Suprapubic skin (tissue), 4 donors: ENCODE results near the gene CGNL1. TPM values are rescaled to one million over a fixed set of nuclear protein-coding genes. Genes with fewer than 3 reads are reported as not detected.
A peak's percentile ranks its signal among the peaks of the same experiment; 100 is the strongest.

Source experiments
- DNase-seq, 2 donors: peaks; one replicate each; pipeline ENCODE4 v3.0.0-alpha.2; 2019; ENCODE audit warnings: low spot score in 2 of 2
- H3K27ac ChIP-seq: fragments of 200-600 bp; sonication (generic); one replicate; pipeline ENCODE4 v1.5.1; 2019
- H3K27me3 ChIP-seq: fragments of 200-600 bp; sonication (generic); one replicate; pipeline ENCODE4 v1.5.1; 2019
- H3K36me3 ChIP-seq: fragments of 200-600 bp; sonication (generic); one replicate; pipeline ENCODE4 v1.5.1; 2019
- H3K4me1 ChIP-seq: fragments of 200-600 bp; sonication (generic); one replicate; pipeline ENCODE4 v1.5.1; 2019
- H3K4me3 ChIP-seq: fragments of 200-600 bp; sonication (generic); one replicate; pipeline ENCODE4 v1.5.1; 2019; ENCODE audit warnings: mild to moderate bottlenecking
- H3K9me3 ChIP-seq: fragments of 200-600 bp; sonication (generic); one replicate; pipeline ENCODE4 v1.5.1; 2019
- CTCF ChIP-seq, 2 donors: fragments of 200-600 bp in 1 of 2; fragments of 450-650 bp in 1 of 2; sonication (generic) in 1 of 2; IDR thresholded peaks; one replicate each; pipeline ENCODE4 v1.5.1; 2016 to 2019; ENCODE audit warnings: antibody characterized with exemption in 2 of 2, mild to moderate bottlenecking in 1 of 2, moderate library complexity in 1 of 2
- EP300 ChIP-seq: sonication (generic); formaldehyde crosslinking; IDR thresholded peaks from one replicate; pipeline ENCODE4 v1.6.1; 2017; ENCODE audit warnings: antibody characterized with exemption
- POLR2A ChIP-seq, 2 donors: fragments of 450-650 bp; IDR thresholded peaks; one replicate each; pipeline ENCODE4 v1.6.1; 2017; ENCODE audit warnings: antibody characterized with exemption in 2 of 2, mild to moderate bottlenecking in 2 of 2, moderate library complexity in 2 of 2
- POLR2AphosphoS5 ChIP-seq, 3 donors: sonication (generic); formaldehyde crosslinking; IDR thresholded peaks; one replicate each; pipeline ENCODE4 v1.6.1; 2017; ENCODE audit warnings: antibody characterized with exemption in 3 of 3
- WGBS: methylation state at CpG from one replicate; pipeline ENCODE4 v1.1.5; 2018; 5-methylcytosine and 5-hydroxymethylcytosine counted together
- total RNA-seq, 4 donors: library from RNA; depleted of rRNA; stranded (reverse); fragments of >200 nt; gene quantifications; one replicate each; pipeline ENCODE4 v1.1.0, GENCODE V29; 2016

CGNL1 gene
- total RNA-seq, 4 donors from 2014 or later: 7.1 to 27.0 (median 14.2) TPM

- no peak overlapping the region for H3K4me3 ChIP-seq
- H3K4me1 ChIP-seq: peaks cover 27% of the 10 kb centered on the region
- TF ChIP-seq CTCF (IDR thresholded peaks at IDR 0.05) (no peak), EP300 (no peak), POLR2AphosphoS5 (IDR thresholded peaks at IDR 0.05) (no peak), POLR2A (IDR thresholded peaks at IDR 0.05) (no peak)
- DNase-seq: no peak
- WGBS: 37% methylated on average over 4 of the region's 4 CpGs
- H3K27me3 ChIP-seq: no peaks in the 10 kb centered on the region
- no peaks in the 10 kb centered on the region for H3K36me3 ChIP-seq
- no peaks in the 10 kb centered on the region for H3K9me3 ChIP-seq
- peak overlapping the region; percentile 48 for H3K27ac ChIP-seq
Observed at GRCh38 chr15:57494581-57494980, 118.3 kb downstream of the CGNL1 start.

GRCh38 chr15:57495041-57495440 is 118.7 kb downstream of the CGNL1 start:
- no peak overlapping the region for H3K4me3 ChIP-seq
- no peak for TF ChIP-seq EP300
- TF ChIP-seq POLR2A (IDR thresholded peaks at IDR 0.05): no peak
- no peak for TF ChIP-seq POLR2AphosphoS5 (IDR thresholded peaks at IDR 0.05)
- no peak for TF ChIP-seq CTCF (IDR thresholded peaks at IDR 0.05)
- H3K9me3 ChIP-seq: no peaks in the 10 kb centered on the region
- DNase-seq: no peak
- peaks cover 27% of the 10 kb centered on the region for H3K4me1 ChIP-seq
- 37% methylated on average over 2 of the region's 2 CpGs for WGBS
- no peaks in the 10 kb centered on the region for H3K36me3 ChIP-seq
- peak overlapping the region; percentile 48 for H3K27ac ChIP-seq
- H3K27me3 ChIP-seq: no peaks in the 10 kb centered on the region

GRCh38 chr15:57495554-57496165 is 119.4 kb downstream of the CGNL1 start:
- no peak for TF ChIP-seq POLR2AphosphoS5 (IDR thresholded peaks at IDR 0.05)
- TF ChIP-seq EP300: no peak
- TF ChIP-seq POLR2A (IDR thresholded peaks at IDR 0.05): no peak
- no peak for TF ChIP-seq CTCF (IDR thresholded peaks at IDR 0.05)
- no peak for DNase-seq
- Histone ChIP-seq H3K36me3 (no peaks in the 10 kb centered on the region), H3K27me3 (no peaks in the 10 kb centered on the region), H3K27ac (peak overlapping the region; percentile 79), H3K4me3 (no peak overlapping the region), H3K4me1 (peaks cover 28% of the 10 kb centered on the region), H3K9me3 (no peaks in the 10 kb centered on the region)
- WGBS: 70% methylated on average over 2 of the region's 2 CpGs

GRCh38 chr15:57496594-57496945 is 120.3 kb downstream of the CGNL1 start:
- peaks cover 37% of the 10 kb centered on the region for H3K4me1 ChIP-seq
- H3K36me3 ChIP-seq: no peaks in the 10 kb centered on the region
- DNase-seq: no peak
- no peak overlapping the region for H3K4me3 ChIP-seq
- no peaks in the 10 kb centered on the region for H3K27me3 ChIP-seq
- TF ChIP-seq POLR2AphosphoS5 (IDR thresholded peaks at IDR 0.05): no peak
- TF ChIP-seq CTCF (IDR thresholded peaks at IDR 0.05): no peak
- no peak for TF ChIP-seq EP300
- no peak for TF ChIP-seq POLR2A (IDR thresholded peaks at IDR 0.05)
- H3K9me3 ChIP-seq: no peaks in the 10 kb centered on the region
- 94% methylated on average over 1 of the region's 1 CpG for WGBS
- H3K27ac ChIP-seq: peak overlapping the region; percentile 79

- DNase-seq: no peak
- TF ChIP-seq CTCF (IDR thresholded peaks at IDR 0.05) (no peak), POLR2A (IDR thresholded peaks at IDR 0.05) (no peak), POLR2AphosphoS5 (IDR thresholded peaks at IDR 0.05) (no peak), EP300 (no peak)
- no peaks in the 10 kb centered on the region for H3K36me3 ChIP-seq
- H3K4me3 ChIP-seq: no peak overlapping the region
- peaks cover 42% of the 10 kb centered on the region for H3K4me1 ChIP-seq
- H3K9me3 ChIP-seq: no peaks in the 10 kb centered on the region
- H3K27me3 ChIP-seq: no peaks in the 10 kb centered on the region
- 87% methylated on average over 13 of the region's 15 CpGs for WGBS
- peak overlapping the region; percentile 79 for H3K27ac ChIP-seq
Observed at GRCh38 chr15:57496946-57497869, 120.9 kb downstream of the CGNL1 start.
